GM19328 (cell line): ENCODE data around the gene PPM1E.
"Not testable (repeated sequence)": the region's sequence is repeated elsewhere in the genome, so short reads cannot be mapped to it uniquely, and the experiment has no call there.

Source experiments
- ATAC-seq: cut with Tn5 transposase; IDR thresholded peaks from one replicate; pipeline ENCODE4 v1.9.1; 2021; ENCODE audit warnings: mild to moderate bottlenecking, moderate library complexity; ENCODE audit not compliant: unreplicated experiment

Gene PPM1E

DNA sequence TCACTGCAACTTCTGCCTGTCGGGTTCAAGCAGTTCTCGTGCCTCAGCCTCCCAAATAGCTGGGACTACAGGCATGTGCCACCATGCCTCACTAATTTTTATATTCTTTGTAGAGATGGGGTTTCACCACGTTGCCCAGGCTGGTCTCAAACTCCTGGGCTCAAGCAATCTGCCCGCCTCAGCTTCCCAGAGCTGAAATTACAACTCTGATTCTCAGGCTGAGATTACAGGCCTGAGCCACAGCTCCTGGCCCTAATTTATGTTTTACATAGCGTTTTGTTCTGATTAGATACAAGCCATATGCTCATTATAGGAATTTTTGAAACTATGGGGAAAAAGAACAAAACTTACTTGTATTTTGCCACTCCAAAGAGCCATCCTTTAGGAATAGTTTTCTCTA, 22.8 kb downstream of the PPM1E start:
- ATAC-seq = not testable (repeated sequence)

DNA sequence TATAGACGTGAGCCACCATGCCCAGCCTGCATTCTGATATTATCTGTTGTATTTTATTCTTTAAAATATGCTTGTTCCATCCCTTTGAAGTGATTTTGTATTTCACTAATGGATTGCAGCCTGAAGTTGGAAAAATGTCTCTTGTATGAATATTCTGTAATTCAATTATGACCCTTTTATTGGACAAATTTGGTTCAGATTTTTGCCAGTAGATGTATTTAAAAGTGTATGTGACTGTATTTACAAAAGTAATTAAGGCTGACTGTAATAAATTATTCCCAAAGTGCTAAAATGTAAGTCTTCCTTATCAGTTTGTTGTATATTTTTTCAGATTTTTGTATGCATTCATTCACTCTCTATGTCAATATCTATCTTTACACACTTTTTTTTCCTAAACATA, 23.8 kb downstream of the PPM1E start:
- no peak for ATAC-seq

DNA sequence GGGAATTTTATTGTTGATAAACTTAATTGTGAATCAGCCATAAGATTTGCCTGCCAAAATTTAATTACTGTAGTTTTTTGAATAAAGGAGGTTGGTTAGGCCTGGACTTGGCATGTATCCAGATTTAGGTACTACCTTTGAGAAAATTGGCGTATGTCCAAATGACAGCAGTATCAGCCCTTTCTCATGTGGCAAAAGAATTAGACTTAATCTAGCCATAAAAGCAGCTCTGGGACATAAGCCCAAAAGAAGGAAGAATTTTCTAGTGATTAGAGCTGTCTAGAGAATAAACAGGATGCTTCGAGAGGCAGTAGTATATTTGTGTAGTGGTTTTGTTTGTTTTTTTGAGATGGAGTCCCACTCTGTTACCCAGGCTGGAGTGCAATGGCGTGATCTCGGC, 27.7 kb downstream of the PPM1E start:
- ATAC-seq = no peak

DNA sequence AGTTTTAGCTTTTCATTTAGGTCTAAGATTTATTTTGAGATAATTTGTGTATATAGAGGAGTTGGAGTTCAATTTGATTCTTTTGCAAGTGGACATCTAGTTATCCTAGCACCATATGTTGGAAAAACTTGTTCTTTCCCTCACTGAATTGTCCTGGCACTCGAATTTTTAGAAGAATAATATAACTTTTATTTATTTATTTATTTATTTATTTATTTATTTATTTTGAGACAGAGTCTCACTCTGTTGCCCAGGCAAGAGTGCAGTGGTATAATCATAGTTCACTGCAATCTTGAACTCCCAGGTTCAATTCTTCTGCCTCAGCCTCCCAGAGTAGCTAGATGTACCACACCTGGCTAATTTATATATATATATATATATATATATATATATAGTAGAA, 29.4 kb downstream of the PPM1E start:
- no peak for ATAC-seq

DNA sequence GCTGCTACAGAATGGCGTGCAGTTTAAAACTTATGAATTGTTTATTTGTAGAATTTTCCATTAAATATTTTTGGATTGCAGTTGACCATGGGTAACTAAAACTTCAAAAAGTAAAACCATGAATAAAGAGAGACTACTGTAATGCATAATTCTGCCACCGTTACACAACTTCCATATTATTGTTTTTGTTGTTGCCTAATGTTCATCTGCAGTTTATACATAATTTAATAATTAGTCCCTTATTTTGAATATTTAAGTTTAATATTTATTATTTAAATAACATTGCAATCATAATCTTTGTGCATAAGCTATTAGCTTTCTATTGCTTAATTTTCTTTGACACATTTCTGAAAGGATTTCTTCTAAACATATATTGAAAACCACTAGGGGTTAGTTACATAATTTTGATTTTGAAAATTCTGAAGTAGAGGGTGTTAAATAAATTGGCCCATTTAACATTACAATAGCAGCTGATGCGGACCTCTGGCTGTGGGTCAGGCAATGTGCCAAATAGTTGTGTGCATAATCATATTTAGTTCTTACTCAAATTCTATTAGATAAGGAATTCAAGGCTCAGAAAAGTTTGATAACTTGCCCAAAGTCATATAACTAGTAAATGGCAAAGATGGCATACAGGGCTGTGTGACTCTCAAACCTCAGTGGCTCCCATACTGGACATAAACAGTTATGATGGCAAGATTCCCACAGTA, 31.1 kb downstream of the PPM1E start:
- no peak for ATAC-seq

DNA sequence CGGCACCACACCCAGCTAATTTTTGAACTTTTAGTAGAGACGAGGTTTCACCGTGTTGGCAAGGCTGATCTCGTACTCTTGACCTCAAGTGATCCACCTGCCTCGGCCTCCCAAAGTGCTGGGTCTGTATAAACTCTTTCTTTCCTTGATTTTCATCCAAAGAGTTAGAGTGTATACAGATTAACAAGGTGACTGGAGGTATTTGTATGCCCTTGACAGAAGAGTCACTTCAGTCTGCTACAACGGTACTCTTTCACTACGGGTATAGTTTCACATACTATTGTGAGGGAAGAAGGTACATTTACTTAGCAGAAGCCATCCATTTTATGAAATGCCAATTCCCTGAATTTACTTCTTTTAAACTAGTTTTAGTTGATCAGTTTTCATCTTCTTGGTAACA, 32.5 kb downstream of the PPM1E start:
- ATAC-seq = no peak

DNA sequence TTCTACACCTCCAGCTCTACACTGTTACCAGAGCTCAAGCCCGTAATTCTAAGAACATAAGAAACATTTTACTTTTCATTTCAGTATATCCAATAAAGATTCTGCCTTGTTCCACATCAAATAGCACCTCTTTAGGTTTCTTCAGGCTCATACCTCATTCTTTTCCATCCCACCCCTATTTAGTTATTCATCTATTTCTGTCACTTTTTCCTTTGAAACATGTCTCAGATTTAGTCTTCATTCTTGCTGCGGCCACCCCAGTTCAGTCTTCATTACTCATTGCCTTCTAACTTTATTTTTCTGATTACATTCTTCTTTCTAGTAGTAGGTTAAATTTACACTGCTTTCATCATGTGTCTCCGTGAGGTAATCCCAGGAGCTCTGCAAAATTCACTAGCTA, 33.5 kb downstream of the PPM1E start:
- no peak for ATAC-seq

DNA sequence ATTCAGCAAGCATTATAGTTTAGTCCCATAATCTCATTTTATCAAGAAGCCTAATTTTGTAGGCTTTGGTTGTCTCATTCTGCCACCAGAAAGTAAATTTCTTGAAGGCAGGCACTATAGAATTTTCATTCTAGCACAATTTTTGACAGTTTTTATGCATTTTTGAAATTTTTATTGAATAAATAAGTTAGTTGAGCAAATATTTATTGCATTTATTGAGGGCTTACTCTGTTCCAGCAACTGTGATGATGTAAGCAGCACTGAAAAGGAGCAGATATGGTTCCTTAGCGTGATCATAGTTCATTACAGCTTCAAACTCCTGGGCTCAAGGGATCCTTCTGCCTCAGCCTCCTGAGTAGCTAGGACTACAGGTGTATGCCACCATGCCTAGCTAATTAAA, 34.2 kb downstream of the PPM1E start:
- ATAC-seq = no peak

DNA sequence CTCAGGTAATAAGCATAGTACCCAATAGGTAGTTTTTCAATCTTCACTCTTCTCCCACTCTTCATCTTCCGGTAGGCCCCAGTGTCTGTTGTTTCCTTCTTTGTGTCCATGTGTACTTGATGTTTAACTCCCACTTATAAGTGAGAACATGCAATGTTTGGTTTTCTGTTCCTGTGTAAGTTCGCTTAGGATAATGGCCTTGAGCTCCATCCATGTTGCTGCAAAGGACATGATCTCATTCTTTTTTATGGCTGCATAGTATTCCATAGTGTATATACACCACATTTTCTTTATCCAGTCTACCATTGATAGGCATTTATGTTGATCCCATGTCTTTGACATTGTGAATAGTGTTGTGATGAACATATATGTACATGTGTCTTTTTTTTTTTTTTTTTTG, 38.9 kb downstream of the PPM1E start:
- not testable (repeated sequence) for ATAC-seq

DNA sequence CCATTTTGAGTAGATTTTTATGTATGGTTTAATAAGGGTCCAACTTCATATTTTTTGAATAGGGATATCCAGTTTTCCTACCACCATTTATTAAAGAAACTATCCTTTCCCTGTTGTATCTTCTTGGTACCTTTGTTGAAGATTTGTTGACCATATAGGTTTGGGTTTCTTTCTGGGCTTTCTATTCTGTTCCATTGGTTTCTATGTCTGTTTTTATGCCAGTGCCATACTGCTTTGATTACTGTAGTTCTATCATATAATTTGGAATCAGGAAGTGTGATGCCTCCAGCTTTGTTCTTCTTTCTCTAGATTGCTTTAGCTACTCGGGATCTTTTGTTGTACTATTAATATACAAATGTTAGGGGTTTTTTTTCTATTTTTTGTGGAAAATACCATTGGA, 46.5 kb downstream of the PPM1E start:
- ATAC-seq = no peak

DNA sequence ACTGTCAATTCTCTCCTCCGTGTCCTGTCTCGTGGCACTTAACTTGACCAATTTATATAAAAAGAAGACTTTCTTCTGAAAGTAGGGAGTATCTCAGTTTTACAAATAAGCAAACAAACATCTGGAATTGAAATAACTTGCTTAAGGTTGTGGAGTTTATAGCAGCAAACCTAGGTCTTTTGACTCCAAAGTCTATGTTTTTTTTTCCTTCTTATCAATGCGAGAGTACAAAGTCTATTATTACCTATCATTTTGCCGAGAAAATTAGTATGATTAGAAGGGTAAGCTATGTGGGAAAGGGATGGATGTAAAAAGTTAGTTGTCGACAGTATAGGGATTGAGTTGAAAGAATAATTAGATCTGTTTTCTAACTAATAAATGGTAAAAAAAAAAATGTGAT, 50.4 kb downstream of the PPM1E start:
- ATAC-seq = no peak

DNA sequence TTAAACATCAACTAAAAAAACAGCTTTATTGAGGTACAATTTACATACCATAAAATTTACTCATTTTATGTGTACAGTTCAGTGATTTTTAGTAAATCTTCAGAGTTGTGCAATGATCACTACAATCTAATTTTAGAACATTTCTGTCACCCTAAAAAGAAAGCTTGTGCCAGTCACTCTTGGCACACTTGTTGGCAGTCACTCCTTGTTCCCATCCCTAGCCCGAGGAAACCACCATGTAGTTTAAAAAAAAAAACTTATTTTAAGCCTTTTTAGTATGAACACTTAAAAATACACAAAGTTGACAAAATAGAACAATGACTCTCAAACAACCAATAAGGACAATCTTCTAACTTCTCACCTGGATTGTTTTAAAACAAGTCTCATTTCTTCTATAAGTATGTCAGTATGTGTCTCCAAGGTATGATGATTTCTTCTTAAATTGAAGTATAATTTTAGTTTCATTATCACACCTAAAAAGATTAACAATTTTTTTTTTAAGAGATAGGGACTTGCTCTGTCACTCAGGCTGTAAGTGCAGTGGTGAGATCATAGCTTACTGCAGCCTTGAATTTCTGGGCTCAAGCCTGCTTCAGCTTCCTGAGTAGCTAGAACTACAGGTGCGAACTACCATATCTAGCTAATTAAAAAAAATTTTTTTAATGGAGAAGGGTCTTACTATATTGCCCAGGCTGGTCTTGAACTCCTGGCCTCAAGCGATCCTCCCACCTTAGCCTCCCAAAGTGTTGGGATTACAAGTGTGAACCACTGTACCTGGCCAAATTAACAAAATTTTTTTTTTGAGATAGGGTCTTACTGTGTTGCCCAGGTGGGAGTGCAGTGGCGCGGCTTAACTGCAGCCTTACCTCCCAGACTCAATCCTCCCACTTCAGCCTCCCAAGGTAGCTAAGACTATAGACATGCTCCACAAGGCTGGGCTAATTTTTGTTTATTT, 53.2 kb downstream of the PPM1E start:
- no peak for ATAC-seq

DNA sequence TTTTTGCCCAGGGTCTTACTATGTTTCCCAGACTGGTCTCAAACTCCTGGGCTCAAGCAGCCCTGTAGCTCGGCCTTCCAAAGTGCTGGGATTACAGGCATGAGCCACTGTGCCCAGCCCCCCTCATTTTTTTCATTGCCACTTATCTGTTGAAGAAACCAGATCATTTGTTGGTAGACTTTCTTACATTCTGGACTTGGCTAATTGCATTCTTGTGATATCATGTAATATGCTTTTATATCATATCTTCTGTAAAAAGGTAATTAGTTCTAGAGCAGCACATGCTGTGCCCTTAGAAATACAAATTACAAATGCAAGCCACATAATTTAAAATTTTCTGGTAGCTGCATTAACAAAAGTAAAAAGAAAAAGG, 53.9 kb downstream of the PPM1E start:
- no peak for ATAC-seq

DNA sequence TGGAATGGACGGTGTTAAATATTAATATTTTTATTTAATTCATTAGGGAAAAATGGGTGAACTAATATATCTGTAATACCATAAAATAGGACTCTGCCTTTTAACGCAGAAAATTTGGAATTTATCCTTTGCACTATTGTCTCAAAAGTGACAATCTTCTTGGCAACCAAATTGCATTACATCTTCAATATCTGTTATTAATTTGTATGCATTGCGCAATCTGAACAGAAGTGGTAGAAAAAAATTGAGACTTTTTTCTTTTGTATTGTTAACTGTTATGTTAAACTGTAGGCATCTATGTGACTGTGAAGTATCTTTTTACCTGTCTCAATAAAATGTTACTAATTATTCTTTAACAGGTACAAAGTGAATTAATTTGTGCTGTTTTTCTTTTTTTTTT, 55.6 kb downstream of the PPM1E start:
- ATAC-seq = no peak

DNA sequence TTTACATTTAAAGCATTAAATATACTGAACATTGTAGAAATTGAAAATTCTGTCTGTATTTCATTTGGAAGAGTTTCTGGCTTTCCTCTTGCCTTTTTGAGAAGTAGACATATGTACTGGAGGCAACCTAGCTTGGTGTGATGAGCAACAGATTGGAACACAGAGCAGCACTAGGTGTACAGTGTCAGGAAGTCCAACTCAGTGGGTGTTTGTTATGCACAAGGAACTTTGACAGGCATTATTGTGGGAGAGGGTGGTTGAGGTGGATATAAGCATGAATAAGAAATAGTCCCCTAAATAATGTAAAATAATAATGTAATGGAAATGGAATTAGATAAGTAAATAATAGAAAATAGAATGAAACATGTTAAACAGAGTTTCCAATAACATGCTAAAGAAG, 58.1 kb downstream of the PPM1E start:
- no peak for ATAC-seq

DNA sequence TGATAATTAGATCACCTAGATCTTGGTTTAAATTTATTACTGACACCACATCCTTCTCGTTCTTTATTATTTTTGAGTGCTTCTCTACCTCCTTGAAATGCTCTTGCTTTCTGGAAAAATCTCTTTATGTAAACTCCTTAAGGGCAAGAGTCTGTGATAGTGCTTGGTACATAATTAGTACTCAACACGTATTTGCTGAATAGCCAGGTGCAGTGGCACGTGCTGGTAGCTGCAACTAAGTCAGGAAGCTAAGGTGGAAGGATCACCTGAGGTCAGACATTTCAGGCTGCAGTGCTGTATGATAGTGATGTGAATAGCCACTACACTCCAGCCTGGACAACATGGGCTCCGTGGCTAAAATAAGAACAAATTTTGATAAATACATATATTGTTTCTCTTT, 63.0 kb downstream of the PPM1E start:
- no peak for ATAC-seq

DNA sequence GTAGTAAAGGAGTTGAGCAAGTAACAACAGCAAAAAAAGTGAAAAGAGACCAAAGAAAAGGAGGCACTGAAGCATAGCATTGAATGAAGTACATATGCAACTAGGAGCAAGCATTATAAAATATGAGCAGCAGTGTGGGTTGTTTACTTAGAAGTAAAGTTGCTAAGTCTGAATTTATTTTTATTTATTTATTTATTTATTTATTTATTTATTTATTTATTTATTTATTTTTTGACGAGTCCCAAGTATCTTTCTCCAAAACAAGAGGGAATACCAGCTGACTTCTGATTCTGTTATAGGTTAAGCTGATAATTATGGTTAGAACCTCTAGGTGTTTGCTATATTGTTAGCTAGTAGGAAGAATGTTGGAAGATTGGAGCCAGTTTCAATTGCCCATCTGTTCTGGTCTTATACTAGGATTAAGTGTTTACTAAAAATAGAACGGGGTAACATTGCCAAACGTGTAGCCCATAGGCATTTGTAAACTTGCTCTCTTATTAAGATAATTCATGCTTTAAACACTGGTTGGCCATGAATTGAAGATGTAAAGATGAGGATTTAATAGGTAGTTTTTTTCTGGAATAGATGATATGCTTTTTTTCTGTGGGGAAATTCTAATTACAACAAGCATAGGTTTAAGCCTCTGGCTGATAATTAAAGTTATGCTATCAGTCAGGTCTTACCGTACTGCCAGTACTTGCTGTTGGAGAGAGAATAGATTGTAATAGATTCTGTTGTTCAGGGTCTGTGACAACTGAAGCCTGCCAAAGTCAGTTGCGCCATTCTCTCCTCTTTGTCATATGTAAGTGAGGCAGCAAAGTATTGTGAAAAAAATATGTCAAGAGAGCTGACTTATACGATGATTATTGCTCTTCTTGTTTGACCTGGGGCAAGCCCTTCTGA, 66.7 kb downstream of the PPM1E start:
- no peak for ATAC-seq

DNA sequence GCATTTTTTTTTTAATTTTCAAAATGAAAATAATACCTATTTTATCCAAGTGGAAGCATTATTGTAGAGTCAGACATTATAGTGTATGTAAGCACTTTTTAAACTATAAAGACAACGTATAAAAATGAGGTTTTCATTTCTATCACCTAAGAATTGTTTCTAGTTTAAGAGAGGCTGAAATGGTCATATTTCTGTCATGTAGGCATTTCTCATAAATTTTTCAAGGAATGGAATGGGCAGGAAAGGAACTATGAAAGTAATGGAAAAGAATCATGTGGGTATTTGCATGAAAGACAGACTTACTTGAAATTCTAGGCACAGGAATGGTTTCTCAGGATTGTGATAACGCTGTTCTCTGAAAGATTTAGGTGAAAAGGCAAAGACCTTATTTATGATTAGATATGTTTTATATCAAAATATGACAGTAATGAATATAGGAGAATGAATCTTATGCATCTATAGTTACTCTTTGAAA, 67.4 kb downstream of the PPM1E start:
- no peak for ATAC-seq

DNA sequence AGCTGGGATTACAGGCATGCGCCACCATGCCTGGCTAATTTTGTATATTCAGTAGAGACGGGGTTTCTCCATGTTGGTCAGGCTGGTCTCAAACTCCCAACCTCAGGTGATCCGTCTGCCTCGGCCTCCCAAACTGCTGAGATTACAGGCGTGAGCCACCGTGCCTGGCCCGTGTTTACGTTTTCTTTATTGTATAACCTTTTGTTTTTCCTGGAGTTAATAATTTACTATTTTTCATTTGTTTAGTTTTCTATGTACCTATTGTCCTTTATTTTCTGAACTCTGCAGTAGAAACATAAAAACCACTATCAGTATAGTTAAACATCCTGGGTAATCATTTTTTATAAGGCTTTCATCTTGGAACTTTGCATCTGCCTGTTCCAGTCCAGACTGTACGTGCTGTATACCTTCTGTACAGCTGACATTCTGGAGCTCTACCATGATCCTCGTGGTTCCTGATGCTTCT, 73.6 kb downstream of the PPM1E start:
- no peak for ATAC-seq

DNA sequence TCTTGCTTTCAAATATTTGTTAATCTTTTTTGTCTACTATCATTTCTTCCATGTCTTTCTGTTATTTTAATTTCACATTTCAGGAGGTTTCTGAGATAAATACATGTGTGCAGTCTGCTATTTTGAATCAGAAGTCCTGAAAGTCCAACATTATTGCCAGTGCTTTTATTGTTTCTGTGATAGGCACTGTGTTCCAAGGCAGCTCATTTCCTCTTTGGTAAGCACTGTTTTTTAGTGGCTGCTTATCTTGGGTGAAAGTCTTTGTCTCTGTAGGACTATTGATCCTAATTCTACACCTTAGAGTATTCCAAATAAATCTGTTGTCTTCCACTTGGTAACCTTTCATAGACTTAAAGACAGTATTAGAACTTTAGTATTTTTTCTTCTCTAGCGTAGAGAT, 76.1 kb downstream of the PPM1E start:
- no peak for ATAC-seq

DNA sequence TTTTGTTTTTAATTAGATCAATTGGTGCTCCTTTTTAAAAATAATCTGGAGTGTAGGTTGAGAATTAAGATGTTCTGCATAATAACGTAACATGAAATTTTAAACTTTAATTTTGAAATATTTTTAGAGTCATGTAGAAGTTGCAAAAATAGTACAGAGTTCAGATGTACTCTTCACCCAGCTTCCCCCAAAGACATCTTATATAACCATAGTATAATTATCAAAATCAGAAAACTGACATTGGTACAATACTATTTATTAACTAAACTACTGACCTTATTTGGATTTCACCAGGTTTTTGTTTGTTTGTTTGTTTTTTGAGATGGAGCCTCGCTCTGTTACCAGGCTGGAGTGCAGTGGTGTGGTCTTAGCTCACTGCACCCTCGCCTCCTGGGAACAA, 76.9 kb downstream of the PPM1E start:
- no peak for ATAC-seq
